HepG2 (cell line): ENCODE data around the gene PBX2. TPM values are rescaled to one million over a fixed set of nuclear protein-coding genes. Genes with fewer than 3 reads are reported as not detected.

Experiments
- AHR ChIP-seq: IDR thresholded peaks from 2 replicates; pipeline ENCODE4 v1.6.1; 2018; ENCODE audit warnings: missing genetic modification reagents, missing compliant biosample characterization
- ATF7-NPFF ChIP-seq: sonication (generic); formaldehyde crosslinking; IDR thresholded peaks from 2 replicates; pipeline ENCODE4 v1.8.1; 2023; ENCODE audit warnings: mild to moderate bottlenecking, low read depth, missing genetic modification reagents, moderate library complexity
- CBFB ChIP-seq: sonication (generic); formaldehyde crosslinking; IDR thresholded peaks from 2 replicates; pipeline ENCODE4 v1.4.0; 2020; ENCODE audit warnings: missing genetic modification reagents
- HIVEP1 ChIP-seq: sonication (generic); formaldehyde crosslinking; IDR thresholded peaks from 2 replicates; pipeline ENCODE4 v1.4.0; 2020; ENCODE audit warnings: mild to moderate bottlenecking, missing genetic modification reagents
- HNRNPK ChIP-seq: fragments of 200-400 bp; formaldehyde crosslinking; IDR thresholded peaks from 2 replicates; pipeline ENCODE4 v1.6.1; 2018; ENCODE audit warnings: low read length, low read depth, moderate library complexity, mild to moderate bottlenecking; ENCODE audit not compliant: poor library complexity, severe bottlenecking
- JARID2 ChIP-seq: sonication (generic); formaldehyde crosslinking; IDR thresholded peaks from 2 replicates; pipeline ENCODE4 v1.8.1; 2023; ENCODE audit warnings: missing genetic modification reagents, inconsistent platforms; ENCODE audit not compliant: insufficient replicate concordance
- MEIS1 ChIP-seq: sonication (generic); formaldehyde crosslinking; IDR thresholded peaks from 2 replicates; pipeline ENCODE4 v1.9.0; 2021; ENCODE audit warnings: mild to moderate bottlenecking, missing genetic modification reagents, moderate library complexity, borderline replicate concordance
- NFYC ChIP-seq: IDR thresholded peaks from 2 replicates; pipeline ENCODE4 v1.6.1; 2016; ENCODE audit warnings: missing genetic modification reagents, missing compliant biosample characterization
- NR2F6 ChIP-seq, 2 experiments: IDR thresholded peaks; 2 replicates each; pipeline ENCODE4 v1.6.1; 2016; ENCODE audit warnings: antibody characterized with exemption in 1 of 2, mild to moderate bottlenecking in 1 of 2
- SIX1 ChIP-seq: sonication (generic); formaldehyde crosslinking; IDR thresholded peaks from 2 replicates; pipeline ENCODE4 v1.4.0; 2020; ENCODE audit warnings: missing genetic modification reagents, borderline replicate concordance
- SRSF9 ChIP-seq: fragments of 200-400 bp; formaldehyde crosslinking; IDR thresholded peaks from 2 replicates; pipeline ENCODE4 v1.6.1; 2018; ENCODE audit warnings: borderline replicate concordance, mild to moderate bottlenecking, low read depth, low read length; ENCODE audit not compliant: insufficient read depth, poor library complexity, severe bottlenecking
- YEATS2 ChIP-seq: sonication (generic); formaldehyde crosslinking; IDR thresholded peaks from 2 replicates; pipeline ENCODE4 v1.4.0; 2020; ENCODE audit warnings: missing genetic modification reagents, borderline replicate concordance
- ZNF18 ChIP-seq: sonication (generic); formaldehyde crosslinking; IDR thresholded peaks from 2 replicates; pipeline ENCODE4 v1.8.0; 2022; ENCODE audit warnings: mild to moderate bottlenecking, missing genetic modification reagents; ENCODE audit not compliant: insufficient replicate concordance
- ZNF3 ChIP-seq: IDR thresholded peaks from 2 replicates; pipeline ENCODE4 v1.7.0; 2017; ENCODE audit warnings: inconsistent platforms
- ZNF496 ChIP-seq: sonication (generic); formaldehyde crosslinking; IDR thresholded peaks from 2 replicates; pipeline ENCODE4 v1.8.1; 2023; ENCODE audit warnings: mild to moderate bottlenecking, moderate library complexity, missing genetic modification reagents; ENCODE audit not compliant: insufficient replicate concordance
- ZNF713 ChIP-seq: sonication (generic); formaldehyde crosslinking; IDR thresholded peaks from 2 replicates; pipeline ENCODE4 v1.4.0; 2020; ENCODE audit warnings: mild to moderate bottlenecking, missing genetic modification reagents
- ZNF782 ChIP-seq: sonication (generic); formaldehyde crosslinking; IDR thresholded peaks from 2 replicates; pipeline ENCODE4 v1.4.0; 2020; ENCODE audit warnings: missing genetic modification reagents, mild to moderate bottlenecking, borderline replicate concordance
- polyA plus RNA-seq, 8 experiments: library from polyadenylated mRNA; depleted of rRNA in 3 of 8; stranded (reverse) in 7 of 8; unstranded in 1 of 8; fragments of >200 nt; fragmentation: Illumina TruSeq in 4 of 8; extraction: Trizol in 4 of 8; gene quantifications; 2 replicates each; pipeline versions ENCODE4 v1.2.1 to v1.2.3, GENCODE V29; 2011 to 2016; ENCODE audit warnings: low read depth in 4 of 8, missing spikeins in 1 of 8, mixed read lengths in 1 of 8; ENCODE audit not compliant: insufficient read depth in 1 of 8
- total RNA-seq, 5 experiments: library from RNA; depleted of rRNA; stranded (reverse); fragments of >200 nt; fragmentation: Illumina TruSeq; extraction: Trizol; gene quantifications; 2 replicates each; pipeline ENCODE4 v1.2.3, GENCODE V29; 2016; ENCODE audit warnings: low read depth in 1 of 5
- TF ChIP-seq, protein P1 (sequence below): sonication (generic); formaldehyde crosslinking; IDR thresholded peaks from 2 replicates; pipeline ENCODE4 v1.4.0; 2020; ENCODE audit warnings: mild to moderate bottlenecking, missing genetic modification reagents
- TF ChIP-seq, protein P2 (sequence below): sonication (generic); formaldehyde crosslinking; IDR thresholded peaks from 2 replicates; pipeline ENCODE4 v1.5.1; 2020; ENCODE audit warnings: missing genetic modification reagents, mild to moderate bottlenecking, borderline replicate concordance

The PBX2 gene
- total and polyA plus RNA-seq, 2 of the 13 experiments (the other 11 are each of a cell fraction or from before 2014, with no cell fraction given), result 42.3 to 77.8 TPM

DNA sequence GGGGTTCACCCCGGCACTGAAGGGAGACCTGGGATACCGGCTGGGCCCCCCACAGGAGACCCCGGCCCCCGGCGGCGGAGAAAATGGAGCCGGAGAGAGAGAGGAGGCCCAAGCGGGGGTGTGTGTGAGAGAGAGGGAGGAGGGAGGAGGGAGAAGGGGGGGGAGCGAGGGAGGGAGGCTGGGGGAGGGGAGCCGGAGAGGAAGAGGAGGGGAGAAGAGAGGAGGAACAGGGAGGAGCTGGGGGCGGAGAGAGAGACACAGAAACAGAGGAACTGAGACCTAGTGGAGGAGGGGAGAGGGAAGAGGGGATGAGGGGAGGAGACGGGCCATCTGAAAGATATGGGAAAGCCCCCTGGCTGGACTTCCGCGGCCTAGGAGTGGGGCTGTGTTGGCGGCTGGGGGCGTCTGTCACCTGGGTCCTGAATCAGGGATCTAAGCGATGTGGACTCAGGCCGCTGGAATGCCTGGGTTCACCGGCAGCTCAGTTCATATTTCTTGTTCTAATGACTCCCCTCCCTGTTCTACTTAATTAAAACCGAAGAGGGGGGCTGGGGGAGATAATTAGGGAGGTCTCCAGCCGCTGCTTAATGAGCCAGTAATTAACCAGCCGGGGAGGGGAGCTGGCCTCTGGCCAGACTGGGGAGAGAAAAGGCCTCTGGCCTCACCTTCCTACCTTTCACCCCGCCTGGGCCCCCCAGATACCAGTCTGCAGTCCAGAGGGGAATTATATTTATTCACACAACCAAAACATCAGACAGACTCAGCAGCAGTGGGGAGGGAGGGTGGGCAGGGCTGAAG is at the start of gene PBX2 (continued):
- TF ChIP-seq ZNF18 (CRISPR knock-in tag) (peak; percentile 67), ZNF782 (CRISPR knock-in tag) (peak; percentile 54; the same call in 1 of the 2 replicates), SIX1 (CRISPR knock-in tag) (peak; percentile 41; the same call in 1 of the 2 replicates), MEIS1 (CRISPR knock-in tag) (no peak), ZNF713 (CRISPR knock-in tag) (0 out of 2 replicates have a peak, but pooled peaks have one; percentile 82), NFYC (CRISPR knock-in tag) (0 out of 2 replicates have a peak, but pooled peaks have one; percentile 16), ZNF496 (CRISPR knock-in tag) (no peak), ZNF3 (CRISPR knock-in tag) (0 out of 2 replicates have a peak, but pooled peaks have one; percentile 14), HIVEP1 (CRISPR knock-in tag) (0 out of 2 replicates have a peak, but pooled peaks have one; percentile 32), AHR (CRISPR knock-in tag) (no peak), CBFB (CRISPR knock-in tag) (0 out of 2 replicates have a peak, but pooled peaks have one; percentile 47), ATF7-NPFF (CRISPR knock-in tag) (no peak), JARID2 (CRISPR knock-in tag) (peak; percentile 61), NR2F6 (IDR thresholded peaks at IDR 0.05) (no peak), NR2F6 (CRISPR knock-in tag; IDR thresholded peaks at IDR 0.05) (peak; percentile 47; the same call in 1 of the 2 replicates), HNRNPK (peak; percentile 87), SRSF9 (no peak), YEATS2 (peak; percentile 54; the same call in 1 of the 2 replicates)
- TF ChIP-seq, protein P1, sequence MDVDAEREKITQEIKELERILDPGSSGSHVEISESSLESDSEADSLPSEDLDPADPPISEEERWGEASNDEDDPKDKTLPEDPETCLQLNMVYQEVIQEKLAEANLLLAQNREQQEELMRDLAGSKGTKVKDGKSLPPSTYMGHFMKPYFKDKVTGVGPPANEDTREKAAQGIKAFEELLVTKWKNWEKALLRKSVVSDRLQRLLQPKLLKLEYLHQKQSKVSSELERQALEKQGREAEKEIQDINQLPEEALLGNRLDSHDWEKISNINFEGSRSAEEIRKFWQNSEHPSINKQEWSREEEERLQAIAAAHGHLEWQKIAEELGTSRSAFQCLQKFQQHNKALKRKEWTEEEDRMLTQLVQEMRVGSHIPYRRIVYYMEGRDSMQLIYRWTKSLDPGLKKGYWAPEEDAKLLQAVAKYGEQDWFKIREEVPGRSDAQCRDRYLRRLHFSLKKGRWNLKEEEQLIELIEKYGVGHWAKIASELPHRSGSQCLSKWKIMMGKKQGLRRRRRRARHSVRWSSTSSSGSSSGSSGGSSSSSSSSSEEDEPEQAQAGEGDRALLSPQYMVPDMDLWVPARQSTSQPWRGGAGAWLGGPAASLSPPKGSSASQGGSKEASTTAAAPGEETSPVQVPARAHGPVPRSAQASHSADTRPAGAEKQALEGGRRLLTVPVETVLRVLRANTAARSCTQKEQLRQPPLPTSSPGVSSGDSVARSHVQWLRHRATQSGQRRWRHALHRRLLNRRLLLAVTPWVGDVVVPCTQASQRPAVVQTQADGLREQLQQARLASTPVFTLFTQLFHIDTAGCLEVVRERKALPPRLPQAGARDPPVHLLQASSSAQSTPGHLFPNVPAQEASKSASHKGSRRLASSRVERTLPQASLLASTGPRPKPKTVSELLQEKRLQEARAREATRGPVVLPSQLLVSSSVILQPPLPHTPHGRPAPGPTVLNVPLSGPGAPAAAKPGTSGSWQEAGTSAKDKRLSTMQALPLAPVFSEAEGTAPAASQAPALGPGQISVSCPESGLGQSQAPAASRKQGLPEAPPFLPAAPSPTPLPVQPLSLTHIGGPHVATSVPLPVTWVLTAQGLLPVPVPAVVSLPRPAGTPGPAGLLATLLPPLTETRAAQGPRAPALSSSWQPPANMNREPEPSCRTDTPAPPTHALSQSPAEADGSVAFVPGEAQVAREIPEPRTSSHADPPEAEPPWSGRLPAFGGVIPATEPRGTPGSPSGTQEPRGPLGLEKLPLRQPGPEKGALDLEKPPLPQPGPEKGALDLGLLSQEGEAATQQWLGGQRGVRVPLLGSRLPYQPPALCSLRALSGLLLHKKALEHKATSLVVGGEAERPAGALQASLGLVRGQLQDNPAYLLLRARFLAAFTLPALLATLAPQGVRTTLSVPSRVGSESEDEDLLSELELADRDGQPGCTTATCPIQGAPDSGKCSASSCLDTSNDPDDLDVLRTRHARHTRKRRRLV (CRISPR knock-in tag), result 0 out of 2 replicates have a peak, but pooled peaks have one; percentile 85
- TF ChIP-seq, protein P2, sequence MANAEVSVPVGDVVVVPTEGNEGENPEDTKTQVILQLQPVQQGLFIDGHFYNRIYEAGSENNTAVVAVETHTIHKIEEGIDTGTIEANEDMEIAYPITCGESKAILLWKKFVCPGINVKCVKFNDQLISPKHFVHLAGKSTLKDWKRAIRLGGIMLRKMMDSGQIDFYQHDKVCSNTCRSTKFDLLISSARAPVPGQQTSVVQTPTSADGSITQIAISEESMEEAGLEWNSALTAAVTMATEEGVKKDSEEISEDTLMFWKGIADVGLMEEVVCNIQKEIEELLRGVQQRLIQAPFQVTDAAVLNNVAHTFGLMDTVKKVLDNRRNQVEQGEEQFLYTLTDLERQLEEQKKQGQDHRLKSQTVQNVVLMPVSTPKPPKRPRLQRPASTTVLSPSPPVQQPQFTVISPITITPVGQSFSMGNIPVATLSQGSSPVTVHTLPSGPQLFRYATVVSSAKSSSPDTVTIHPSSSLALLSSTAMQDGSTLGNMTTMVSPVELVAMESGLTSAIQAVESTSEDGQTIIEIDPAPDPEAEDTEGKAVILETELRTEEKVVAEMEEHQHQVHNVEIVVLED (CRISPR knock-in tag), result no peak
